Measurements from ENCODE around the gene HEBP2.
"Not testable (repeated sequence)": the region's sequence is repeated elsewhere in the genome, so short reads cannot be mapped to it uniquely, and the experiment has no call there.

Gene HEBP2, protein sequence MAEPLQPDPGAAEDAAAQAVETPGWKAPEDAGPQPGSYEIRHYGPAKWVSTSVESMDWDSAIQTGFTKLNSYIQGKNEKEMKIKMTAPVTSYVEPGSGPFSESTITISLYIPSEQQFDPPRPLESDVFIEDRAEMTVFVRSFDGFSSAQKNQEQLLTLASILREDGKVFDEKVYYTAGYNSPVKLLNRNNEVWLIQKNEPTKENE

GRCh38 chr6:138403801-138404665 lies at the start of gene HEBP2:
Gene HEBP2, plus strand, starts transcription at chr6:138404223. Its CDS starts 273 bp downstream, at chr6:138404496.
- ATAC-seq, result peak; percentile 91 to 92

DNA sequence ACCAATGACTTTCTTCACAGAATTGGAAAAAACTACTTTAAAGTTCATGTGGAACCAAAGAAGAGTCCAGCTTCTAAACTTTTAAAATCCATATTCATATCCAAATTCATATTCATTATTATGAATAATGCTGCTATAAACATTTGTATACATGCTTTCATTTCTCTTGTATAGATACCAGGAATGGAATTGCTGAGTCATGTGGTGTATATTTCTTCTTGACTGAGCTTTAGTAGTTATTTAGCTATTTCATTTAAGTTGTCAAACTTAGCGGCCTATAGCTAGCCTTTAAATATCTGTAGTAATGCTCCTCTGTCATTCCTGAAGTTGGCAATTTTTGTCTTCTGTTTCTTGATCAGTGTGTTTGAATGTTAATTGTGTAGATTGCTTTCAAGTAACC lies 46.1 kb upstream of the HEBP2 start:
- ATAC-seq, result no peak

DNA sequence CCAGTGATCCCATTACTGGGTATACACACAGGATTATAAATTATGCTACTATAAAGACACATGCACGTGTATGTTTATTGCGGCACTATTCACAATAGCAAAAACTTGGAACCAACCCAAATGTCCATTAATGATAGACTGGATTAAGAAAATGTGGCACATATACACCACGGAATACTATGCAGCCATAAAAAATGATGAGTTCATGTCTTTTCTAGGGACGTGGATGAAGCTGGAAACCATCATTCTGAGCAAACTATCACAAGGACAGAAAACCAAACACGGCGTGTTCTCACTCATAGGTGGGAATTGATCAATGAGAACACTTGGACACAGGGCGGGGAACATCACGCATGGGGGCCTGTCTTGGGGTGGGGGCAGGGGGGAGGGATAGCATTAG lies 35.3 kb upstream of the HEBP2 start:
- not testable (repeated sequence) for ATAC-seq

- no peak for ATAC-seq
Measured at GRCh38 chr6:138370631-138371451, 33.2 kb upstream of the HEBP2 start.

DNA sequence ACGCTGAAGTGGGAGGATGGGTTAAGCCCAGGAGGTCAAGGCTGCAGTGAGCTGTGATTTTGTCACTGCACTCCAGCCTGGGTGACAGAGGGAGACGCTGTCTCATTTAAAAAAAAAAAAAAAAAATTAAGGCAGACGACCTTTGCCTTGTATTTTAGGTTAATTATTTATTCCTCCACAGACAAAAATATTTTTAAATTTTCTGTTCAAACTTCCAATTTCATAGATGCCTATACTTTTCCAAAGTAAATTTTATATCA lies 32.6 kb upstream of the HEBP2 start:
- ATAC-seq, result no peak

GRCh38 chr6:138371720-138372119 lies 32.3 kb upstream of the HEBP2 start:
- ATAC-seq, result no peak

DNA sequence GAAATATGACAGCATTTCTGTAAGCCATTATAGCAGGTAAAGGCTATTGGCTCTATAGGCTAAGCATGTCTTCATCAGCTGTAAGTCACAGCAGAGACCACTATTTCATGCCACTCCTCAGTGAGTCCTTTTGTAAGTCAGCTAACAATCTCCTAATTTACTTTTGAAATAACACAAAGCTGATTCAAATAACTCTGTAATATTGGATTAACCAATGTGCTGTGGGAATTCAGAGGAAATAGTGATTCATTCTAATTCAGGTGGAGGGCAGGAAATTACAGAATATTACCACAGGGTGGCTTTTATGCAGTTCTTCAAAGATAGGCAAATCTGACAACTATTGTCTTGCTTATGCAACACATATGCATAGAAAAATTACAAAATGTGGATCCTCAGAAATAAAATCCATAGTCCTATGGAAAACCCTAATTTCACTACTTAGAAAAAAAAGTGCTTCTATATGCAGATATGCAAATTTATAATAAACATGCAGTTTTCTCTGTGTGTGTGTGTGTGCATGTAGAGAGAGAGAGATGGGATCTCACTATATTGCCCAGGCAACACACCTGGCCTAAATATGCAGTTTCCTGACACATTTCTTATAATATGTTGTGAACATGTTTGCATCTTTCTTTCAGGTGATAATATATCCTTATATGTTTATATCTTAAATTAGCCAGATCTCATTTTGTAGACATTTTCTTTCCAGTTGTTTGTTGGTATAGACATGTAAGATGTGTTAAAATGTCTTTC lies 31.1 kb upstream of the HEBP2 start:
- peak; percentile 35 to 45 for ATAC-seq

GRCh38 chr6:138374230-138374629 lies 29.8 kb upstream of the HEBP2 start:
- ATAC-seq, result no peak

GRCh38 chr6:138374815-138375214 lies 29.2 kb upstream of the HEBP2 start:
- ATAC-seq, result no peak

DNA sequence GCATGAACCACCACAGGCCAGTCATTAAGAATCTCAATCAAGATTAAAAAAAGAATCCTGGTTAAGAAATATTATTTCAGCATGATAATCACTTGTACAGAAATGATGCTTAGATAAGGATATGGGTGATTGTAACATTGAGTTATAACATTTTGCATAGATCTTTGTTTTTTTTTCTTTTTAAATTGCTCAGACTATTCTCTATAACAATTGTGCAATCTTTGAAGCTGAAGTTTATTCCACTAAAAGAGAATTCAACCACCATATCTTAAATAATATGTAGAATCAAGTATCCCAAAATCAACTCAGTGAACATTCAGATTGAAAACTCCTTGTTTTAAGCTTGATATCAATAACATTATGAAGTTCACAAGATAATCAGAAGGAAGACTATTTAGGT lies 27.0 kb upstream of the HEBP2 start:
- no peak for ATAC-seq

- no peak for ATAC-seq
Measured at GRCh38 chr6:138377844-138378243, 26.2 kb upstream of the HEBP2 start, which contains the start of gene SMIM28. Gene SMIM28, plus strand, starts transcription at chr6:138377905. Its CDS starts 168 bp downstream, at chr6:138378073.

GRCh38 chr6:138378463-138378862 lies 25.6 kb upstream of the HEBP2 start:
- no peak for ATAC-seq

GRCh38 chr6:138382498-138383265 lies 21.3 kb upstream of the HEBP2 start:
- ATAC-seq, result no peak

- no peak for ATAC-seq
Measured at GRCh38 chr6:138383776-138384175, 20.2 kb upstream of the HEBP2 start.

DNA sequence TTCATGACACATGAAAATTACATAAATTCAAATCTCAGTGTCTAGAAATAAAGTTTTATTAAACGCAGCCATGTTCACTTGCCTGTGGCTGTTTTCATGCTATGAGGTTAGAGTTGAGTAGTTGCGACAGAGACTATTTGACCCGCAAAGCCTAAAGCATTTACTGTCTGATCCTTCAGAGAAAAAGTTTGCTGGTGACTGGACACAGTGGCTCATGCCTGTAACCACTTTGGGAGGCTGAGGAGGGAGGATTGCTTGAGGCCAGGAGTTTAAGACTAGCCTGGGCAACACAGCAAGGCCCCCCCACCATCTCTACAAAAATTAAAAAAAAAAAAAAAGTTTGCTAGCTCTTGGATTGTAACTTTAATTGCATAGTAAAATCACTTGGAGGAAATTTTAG lies 17.1 kb upstream of the HEBP2 start:
- no peak for ATAC-seq

DNA sequence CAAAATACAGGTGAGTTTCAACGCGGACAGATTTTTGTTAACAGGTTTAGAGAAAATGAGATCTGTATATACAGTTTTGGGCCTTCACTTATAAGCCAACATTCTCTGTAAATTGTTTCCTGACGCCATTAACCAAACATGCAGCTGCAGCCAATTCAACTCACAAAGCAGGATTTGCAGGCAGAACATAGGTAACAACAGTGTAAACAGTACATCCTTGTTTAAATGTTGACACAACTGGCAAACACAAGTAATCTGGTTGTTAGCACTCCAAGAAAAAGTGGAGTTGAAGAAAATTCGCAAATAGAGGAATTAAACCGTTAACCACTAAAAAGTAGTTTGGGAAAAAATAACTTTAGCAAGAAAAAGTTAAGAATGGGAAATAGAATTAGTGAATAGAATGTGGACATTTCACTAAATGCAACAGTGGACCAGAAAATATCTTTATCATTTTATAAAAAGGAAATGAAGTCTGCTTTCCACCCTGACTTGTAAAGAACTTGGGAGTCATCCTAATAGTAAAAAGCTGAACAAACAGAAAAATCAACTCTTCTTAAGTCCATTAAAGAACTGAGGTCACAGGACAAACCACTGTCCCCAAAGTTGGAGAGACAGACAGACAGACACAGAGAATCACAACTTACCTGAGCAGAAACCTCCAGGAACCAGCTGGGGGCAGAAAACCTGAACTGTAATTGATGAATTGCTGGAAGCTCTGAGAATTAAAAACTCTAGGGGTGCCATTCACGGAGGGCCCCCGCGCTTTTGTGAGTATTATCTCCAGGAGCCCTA lies 16.2 kb upstream of the HEBP2 start:
- ATAC-seq, result no peak

- ATAC-seq, result no peak
Measured at GRCh38 chr6:138389551-138389950, 14.5 kb upstream of the HEBP2 start.

GRCh38 chr6:138393871-138394783 lies 9.9 kb upstream of the HEBP2 start:
- no peak for ATAC-seq

DNA sequence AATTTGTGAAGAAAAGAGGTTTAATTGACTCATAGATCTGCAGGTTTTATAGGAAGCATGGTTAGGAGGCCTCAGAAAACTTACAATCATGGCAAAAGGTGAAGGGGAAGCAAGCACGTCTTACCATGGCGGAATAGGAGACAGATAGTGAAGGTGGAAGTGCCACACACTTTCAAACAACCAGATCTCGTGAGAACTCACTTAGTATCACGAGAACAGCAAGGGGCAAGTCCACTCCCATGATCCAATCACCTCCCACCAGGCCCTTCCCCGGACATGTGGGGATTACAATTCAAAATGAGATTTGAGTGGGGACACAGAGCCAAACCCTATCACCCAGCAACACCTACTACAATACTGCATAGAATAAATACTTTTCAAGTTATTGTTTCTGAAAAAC lies 7.3 kb upstream of the HEBP2 start:
- ATAC-seq, result no peak
